Measurements from ENCODE around the gene TCEANC.
"Not testable (repeated sequence)": the region's sequence is repeated elsewhere in the genome, so short reads cannot be mapped to it uniquely, and the experiment has no call there.

DNA sequence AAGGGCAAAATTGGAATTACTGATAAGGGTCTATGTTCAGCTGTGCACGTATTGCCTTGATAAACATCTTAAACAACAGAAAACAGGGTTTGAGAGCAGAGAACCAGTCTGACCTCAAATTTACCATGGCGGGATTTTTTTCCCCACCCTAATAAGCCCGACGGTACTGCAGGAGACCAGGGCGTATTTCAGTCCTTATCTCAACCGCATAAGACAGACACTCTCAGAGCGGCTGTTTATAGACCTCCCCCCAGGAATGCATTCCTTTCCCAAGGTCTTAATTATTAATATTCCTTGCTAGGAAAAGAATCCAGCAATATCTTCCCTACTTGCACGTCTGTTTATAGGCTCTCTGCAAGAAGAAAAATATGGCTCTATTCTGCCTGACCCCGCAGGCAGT, 15.7 kb upstream of the TCEANC start:
- TF ChIP-seq, protein P1, sequence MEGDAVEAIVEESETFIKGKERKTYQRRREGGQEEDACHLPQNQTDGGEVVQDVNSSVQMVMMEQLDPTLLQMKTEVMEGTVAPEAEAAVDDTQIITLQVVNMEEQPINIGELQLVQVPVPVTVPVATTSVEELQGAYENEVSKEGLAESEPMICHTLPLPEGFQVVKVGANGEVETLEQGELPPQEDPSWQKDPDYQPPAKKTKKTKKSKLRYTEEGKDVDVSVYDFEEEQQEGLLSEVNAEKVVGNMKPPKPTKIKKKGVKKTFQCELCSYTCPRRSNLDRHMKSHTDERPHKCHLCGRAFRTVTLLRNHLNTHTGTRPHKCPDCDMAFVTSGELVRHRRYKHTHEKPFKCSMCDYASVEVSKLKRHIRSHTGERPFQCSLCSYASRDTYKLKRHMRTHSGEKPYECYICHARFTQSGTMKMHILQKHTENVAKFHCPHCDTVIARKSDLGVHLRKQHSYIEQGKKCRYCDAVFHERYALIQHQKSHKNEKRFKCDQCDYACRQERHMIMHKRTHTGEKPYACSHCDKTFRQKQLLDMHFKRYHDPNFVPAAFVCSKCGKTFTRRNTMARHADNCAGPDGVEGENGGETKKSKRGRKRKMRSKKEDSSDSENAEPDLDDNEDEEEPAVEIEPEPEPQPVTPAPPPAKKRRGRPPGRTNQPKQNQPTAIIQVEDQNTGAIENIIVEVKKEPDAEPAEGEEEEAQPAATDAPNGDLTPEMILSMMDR (IDR thresholded peaks at IDR 0.05; ENCODE audit: poor library complexity, severe bottlenecking) = not testable (repeated sequence)
- TF ChIP-seq RAD21 (conservative IDR thresholded peaks at IDR 0.05); TAF1 (IDR thresholded peaks at IDR 0.05; ENCODE audit: low read depth); EZH2 (IDR thresholded peaks at IDR 0.05; ENCODE audit: borderline replicate concordance, insufficient read depth, low read length, poor library complexity, severe bottlenecking); EP300 (conservative IDR thresholded peaks at IDR 0.05; ENCODE audit: poor library complexity, severe bottlenecking); POLR2AphosphoS5 (IDR thresholded peaks at IDR 0.05); MXI1 (conservative IDR thresholded peaks at IDR 0.05; ENCODE audit: poor library complexity, severe bottlenecking): not testable (repeated sequence)
- TF ChIP-seq, protein P2, sequence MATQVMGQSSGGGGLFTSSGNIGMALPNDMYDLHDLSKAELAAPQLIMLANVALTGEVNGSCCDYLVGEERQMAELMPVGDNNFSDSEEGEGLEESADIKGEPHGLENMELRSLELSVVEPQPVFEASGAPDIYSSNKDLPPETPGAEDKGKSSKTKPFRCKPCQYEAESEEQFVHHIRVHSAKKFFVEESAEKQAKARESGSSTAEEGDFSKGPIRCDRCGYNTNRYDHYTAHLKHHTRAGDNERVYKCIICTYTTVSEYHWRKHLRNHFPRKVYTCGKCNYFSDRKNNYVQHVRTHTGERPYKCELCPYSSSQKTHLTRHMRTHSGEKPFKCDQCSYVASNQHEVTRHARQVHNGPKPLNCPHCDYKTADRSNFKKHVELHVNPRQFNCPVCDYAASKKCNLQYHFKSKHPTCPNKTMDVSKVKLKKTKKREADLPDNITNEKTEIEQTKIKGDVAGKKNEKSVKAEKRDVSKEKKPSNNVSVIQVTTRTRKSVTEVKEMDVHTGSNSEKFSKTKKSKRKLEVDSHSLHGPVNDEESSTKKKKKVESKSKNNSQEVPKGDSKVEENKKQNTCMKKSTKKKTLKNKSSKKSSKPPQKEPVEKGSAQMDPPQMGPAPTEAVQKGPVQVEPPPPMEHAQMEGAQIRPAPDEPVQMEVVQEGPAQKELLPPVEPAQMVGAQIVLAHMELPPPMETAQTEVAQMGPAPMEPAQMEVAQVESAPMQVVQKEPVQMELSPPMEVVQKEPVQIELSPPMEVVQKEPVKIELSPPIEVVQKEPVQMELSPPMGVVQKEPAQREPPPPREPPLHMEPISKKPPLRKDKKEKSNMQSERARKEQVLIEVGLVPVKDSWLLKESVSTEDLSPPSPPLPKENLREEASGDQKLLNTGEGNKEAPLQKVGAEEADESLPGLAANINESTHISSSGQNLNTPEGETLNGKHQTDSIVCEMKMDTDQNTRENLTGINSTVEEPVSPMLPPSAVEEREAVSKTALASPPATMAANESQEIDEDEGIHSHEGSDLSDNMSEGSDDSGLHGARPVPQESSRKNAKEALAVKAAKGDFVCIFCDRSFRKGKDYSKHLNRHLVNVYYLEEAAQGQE (IDR thresholded peaks at IDR 0.05; ENCODE audit: borderline replicate concordance) = not testable (repeated sequence)
